Measurements from ENCODE around the gene AP1S1.

AP1S1 gene

DNA sequence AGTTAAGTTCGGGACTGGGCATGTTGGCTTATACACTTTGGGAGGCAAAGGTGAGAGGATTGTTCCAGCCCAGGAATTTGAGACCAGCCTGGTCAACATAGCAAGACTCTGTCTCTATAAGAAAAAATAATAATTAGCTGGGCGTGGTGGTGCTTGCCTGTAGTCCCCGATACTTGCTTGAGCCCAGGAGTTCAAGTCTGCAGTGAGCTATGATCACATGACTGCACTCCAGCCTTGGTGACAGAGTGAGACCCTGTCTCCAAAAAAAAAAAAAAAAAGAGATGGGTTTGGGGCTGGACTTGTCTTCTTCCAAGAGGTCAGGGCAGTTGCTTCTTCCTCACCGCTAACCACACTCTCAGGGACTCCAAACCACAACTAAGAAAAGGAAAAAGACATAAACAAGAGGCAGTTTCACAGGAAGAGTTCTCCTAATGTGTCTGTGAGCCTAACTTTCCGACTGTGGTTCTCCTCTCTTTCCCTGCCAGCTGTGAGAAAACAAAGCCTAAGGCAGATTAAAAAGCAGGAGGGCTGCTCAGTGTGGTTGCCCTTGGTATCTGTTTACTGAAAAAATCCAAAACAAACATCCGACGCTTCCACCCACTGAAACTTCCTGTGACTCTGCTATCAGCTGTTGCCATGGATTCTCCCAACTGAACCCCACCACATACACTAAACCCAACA lies 29.8 kb upstream of the AP1S1 start:
- Histone ChIP-seq H3K4me1 (ENCODE audit: insufficient read depth, low read length, severe bottlenecking) (peaks cover 14% of the 10 kb centered on the region), H3K4me2 (ENCODE audit: low read length) (no peak overlapping the region), H3K4me3 (ENCODE audit: low read depth, low read length, poor library complexity, severe bottlenecking) (no peak overlapping the region), H3K27me3 (ENCODE audit: insufficient read depth, low read length) (peaks cover 7% of the 10 kb centered on the region), H4K20me1 (ENCODE audit: insufficient read depth, low read length) (no peaks in the 10 kb centered on the region), H3K36me3 (ENCODE audit: insufficient read depth, low read length) (no peaks in the 10 kb centered on the region), H3K27ac (ENCODE audit: low read depth, low read length, poor library complexity, severe bottlenecking) (no peak overlapping the region), H3K9ac (ENCODE audit: low read length) (no peak overlapping the region), H3K79me2 (ENCODE audit: insufficient read depth, low read length) (no peaks in the 10 kb centered on the region), H3F3A (ENCODE audit: insufficient read depth, low read length) (no peaks in the 10 kb centered on the region), H2AFZ (ENCODE audit: low read length) (no peak overlapping the region), H3K9me3 (ENCODE audit: low read length) (no peaks in the 10 kb centered on the region), H3K9me2 (ENCODE audit: low read depth, low read length) (no peaks in the 10 kb centered on the region)
- TF ChIP-seq EZH2 (IDR thresholded peaks at IDR 0.05; ENCODE audit: borderline replicate concordance, low read length) = no peak
- TF ChIP-seq, protein P1, sequence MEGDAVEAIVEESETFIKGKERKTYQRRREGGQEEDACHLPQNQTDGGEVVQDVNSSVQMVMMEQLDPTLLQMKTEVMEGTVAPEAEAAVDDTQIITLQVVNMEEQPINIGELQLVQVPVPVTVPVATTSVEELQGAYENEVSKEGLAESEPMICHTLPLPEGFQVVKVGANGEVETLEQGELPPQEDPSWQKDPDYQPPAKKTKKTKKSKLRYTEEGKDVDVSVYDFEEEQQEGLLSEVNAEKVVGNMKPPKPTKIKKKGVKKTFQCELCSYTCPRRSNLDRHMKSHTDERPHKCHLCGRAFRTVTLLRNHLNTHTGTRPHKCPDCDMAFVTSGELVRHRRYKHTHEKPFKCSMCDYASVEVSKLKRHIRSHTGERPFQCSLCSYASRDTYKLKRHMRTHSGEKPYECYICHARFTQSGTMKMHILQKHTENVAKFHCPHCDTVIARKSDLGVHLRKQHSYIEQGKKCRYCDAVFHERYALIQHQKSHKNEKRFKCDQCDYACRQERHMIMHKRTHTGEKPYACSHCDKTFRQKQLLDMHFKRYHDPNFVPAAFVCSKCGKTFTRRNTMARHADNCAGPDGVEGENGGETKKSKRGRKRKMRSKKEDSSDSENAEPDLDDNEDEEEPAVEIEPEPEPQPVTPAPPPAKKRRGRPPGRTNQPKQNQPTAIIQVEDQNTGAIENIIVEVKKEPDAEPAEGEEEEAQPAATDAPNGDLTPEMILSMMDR (IDR thresholded peaks at IDR 0.05; ENCODE audit: low read length) = no peak

DNA sequence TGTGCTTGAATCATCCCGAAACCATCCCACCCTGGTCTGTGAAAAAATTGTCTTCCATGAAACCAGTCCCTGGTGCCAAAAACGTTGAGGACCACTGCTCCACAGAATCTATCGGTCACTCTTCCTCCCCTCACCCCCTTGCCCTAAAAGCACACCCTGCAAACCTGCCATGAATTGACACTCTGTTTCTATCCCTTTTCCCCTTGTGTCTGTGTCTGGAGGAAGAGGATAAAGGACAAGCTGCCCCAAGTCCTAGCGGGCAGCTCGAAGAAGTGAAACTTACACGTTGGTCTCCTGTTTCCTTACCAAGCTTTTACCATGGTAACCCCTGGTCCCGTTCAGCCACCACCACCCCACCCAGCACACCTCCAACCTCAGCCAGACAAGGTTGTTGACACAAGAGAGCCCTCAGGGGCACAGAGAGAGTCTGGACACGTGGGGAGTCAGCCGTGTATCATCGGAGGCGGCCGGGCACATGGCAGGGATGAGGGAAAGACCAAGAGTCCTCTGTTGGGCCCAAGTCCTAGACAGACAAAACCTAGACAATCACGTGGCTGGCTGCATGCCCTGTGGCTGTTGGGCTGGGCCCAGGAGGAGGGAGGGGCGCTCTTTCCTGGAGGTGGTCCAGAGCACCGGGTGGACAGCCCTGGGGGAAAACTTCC lies 28.2 kb upstream of the AP1S1 start:
- H3K27ac ChIP-seq (ENCODE audit: low read depth, low read length, poor library complexity, severe bottlenecking) = no peak overlapping the region
- H4K20me1 ChIP-seq (ENCODE audit: insufficient read depth, low read length) = no peaks in the 10 kb centered on the region
- no peak overlapping the region for H2AFZ ChIP-seq (ENCODE audit: low read length)
- H3K9me3 ChIP-seq (ENCODE audit: low read length) = no peaks in the 10 kb centered on the region
- H3K27me3 ChIP-seq (ENCODE audit: insufficient read depth, low read length) = peaks cover 7% of the 10 kb centered on the region
- H3K4me3 ChIP-seq (ENCODE audit: low read depth, low read length, poor library complexity, severe bottlenecking) = peak overlapping the region; percentile 36
- H3K36me3 ChIP-seq (ENCODE audit: insufficient read depth, low read length) = no peaks in the 10 kb centered on the region
- H3K9ac ChIP-seq (ENCODE audit: low read length) = no peak overlapping the region; the same call in 1 of the 2 replicates
- no peaks in the 10 kb centered on the region for H3K79me2 ChIP-seq (ENCODE audit: insufficient read depth, low read length)
- H3F3A ChIP-seq (ENCODE audit: insufficient read depth, low read length) = no peaks in the 10 kb centered on the region
- H3K4me2 ChIP-seq (ENCODE audit: low read length) = peak overlapping the region; percentile 54
- TF ChIP-seq EZH2 (IDR thresholded peaks at IDR 0.05; ENCODE audit: borderline replicate concordance, low read length) = no peak
- TF ChIP-seq, protein P1 (IDR thresholded peaks at IDR 0.05; ENCODE audit: low read length) = no peak
- H3K4me1 ChIP-seq (ENCODE audit: insufficient read depth, low read length, severe bottlenecking) = peaks cover 14% of the 10 kb centered on the region
- no peaks in the 10 kb centered on the region for H3K9me2 ChIP-seq (ENCODE audit: low read depth, low read length)

DNA sequence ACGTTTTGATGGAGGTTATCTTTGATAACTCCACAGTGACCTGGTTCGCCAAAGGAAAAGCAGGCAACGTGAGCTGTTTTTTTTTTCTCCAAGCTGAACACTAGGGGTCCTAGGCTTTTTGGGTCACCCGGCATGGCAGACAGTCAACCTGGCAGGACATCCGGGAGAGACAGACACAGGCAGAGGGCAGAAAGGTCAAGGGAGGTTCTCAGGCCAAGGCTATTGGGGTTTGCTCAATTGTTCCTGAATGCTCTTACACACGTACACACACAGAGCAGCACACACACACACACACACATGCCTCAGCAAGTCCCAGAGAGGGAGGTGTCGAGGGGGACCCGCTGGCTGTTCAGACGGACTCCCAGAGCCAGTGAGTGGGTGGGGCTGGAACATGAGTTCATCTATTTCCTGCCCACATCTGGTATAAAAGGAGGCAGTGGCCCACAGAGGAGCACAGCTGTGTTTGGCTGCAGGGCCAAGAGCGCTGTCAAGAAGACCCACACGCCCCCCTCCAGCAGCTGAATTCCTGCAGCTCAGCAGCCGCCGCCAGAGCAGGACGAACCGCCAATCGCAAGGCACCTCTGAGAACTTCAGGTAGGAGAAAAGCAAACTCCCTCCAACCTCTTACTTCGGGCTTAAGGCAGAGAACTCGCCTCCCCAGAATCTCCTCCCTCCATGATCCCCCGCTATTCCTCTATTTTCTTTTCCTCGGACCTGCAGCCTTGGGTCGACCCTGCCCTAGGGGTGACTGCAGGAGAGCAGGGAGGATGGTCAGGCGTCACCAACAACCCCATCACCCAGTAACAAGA lies 27.4 kb upstream of the AP1S1 start, which contains the start of gene SERPINE1:
TSS of gene SERPINE1 (plus strand) at position 454 of the 809 bp plus-strand sequence. CDS start 1,290 bp downstream, outside the sequence.
- no peak within 1 kb of the TSS for H3K27ac ChIP-seq (ENCODE audit: low read depth, low read length, poor library complexity, severe bottlenecking)

More for the DNA sequence above, 27.4 kb upstream of the AP1S1 start, which contains the start of gene SERPINE1:
- TF ChIP-seq, protein P1 (IDR thresholded peaks at IDR 0.05; ENCODE audit: low read length) = peak; percentile 44
- no peak for TF ChIP-seq EZH2 (IDR thresholded peaks at IDR 0.05; ENCODE audit: borderline replicate concordance, low read length)
- Histone ChIP-seq H3K9ac (ENCODE audit: low read length) (no peak within 1 kb of the TSS; the same call in 1 of the 2 replicates), H3K27me3 (ENCODE audit: insufficient read depth, low read length) (peaks cover 5% of the 10 kb centered on the region), H3K79me2 (ENCODE audit: insufficient read depth, low read length) (no peaks in the 10 kb centered on the region), H3K4me3 (ENCODE audit: low read depth, low read length, poor library complexity, severe bottlenecking) (peak within 1 kb of the TSS; percentile 36), H3K9me2 (ENCODE audit: low read depth, low read length) (no peaks in the 10 kb centered on the region), H3K4me2 (ENCODE audit: low read length) (peak within 1 kb of the TSS; percentile 54), H4K20me1 (ENCODE audit: insufficient read depth, low read length) (no peaks in the 10 kb centered on the region), H3K9me3 (ENCODE audit: low read length) (no peaks in the 10 kb centered on the region), H3F3A (ENCODE audit: insufficient read depth, low read length) (no peaks in the 10 kb centered on the region), H2AFZ (ENCODE audit: low read length) (no peak within 1 kb of the TSS), H3K4me1 (ENCODE audit: insufficient read depth, low read length, severe bottlenecking) (peaks cover 14% of the 10 kb centered on the region), H3K36me3 (ENCODE audit: insufficient read depth, low read length) (no peaks in the 10 kb centered on the region)

Data from OCI-LY1 (cell line).